ENCODE measurements around the gene POU3F3. TPM values are rescaled to one million over a fixed set of nuclear protein-coding genes. Genes with fewer than 3 reads are reported as not detected.

Gene POU3F3
- total and polyA plus RNA-seq, 2 of the 8 experiments (the other 6 are each of a cell fraction or from before 2014, with no cell fraction given): 0.09 TPM; not detected in 1

DNA sequence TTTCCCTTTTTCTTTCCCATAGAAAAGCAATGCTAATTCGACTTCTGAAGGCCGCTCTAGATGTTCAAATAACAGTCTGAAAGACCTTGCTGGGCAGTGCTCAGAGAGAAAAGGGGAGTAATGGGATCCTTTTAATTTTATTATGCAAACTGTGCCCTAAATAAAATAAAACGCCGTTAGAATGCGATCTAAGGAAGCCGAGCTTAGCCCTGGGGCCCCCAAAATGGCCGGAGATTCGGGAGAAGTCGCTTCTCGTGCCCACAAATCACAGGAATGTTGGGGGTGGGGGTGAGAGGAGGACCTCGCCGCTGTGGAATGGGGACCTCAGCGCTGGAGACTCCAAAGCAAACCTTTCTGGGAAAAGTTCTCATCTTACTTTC is 8.4 kb upstream of the POU3F3 start:
- no peak overlapping the region for H3K56ac ChIP-seq (replicated peaks; ENCODE audit: insufficient read length, low read depth, low read length)
- DNase-seq (ENCODE audit: low read depth in 1 of 2, low spot score in 2 of 2): no peak
- H2BK12ac ChIP-seq (ENCODE audit: low read depth, low read length): peak overlapping the region; percentile 19; the same call in 1 of the 2 replicates
- no peaks in the 10 kb centered on the region for H3K9me3 ChIP-seq (ENCODE audit: insufficient read depth in 2 of 2, low read depth in 1 of 2, low read length in 1 of 2)
- peaks cover 0 to 4% of the 10 kb centered on the region in 2 experiments for H4K20me1 ChIP-seq (replicated peaks in 1 of 2; ENCODE audit: control insufficient read depth in 1 of 2, insufficient read depth in 2 of 2, low read length in 2 of 2)
- H2AFZ ChIP-seq (ENCODE audit: low read length): no peak overlapping the region
- no peak for TF ChIP-seq TAF1 (IDR thresholded peaks at IDR 0.05; ENCODE audit: low read depth, low read length)
- TF ChIP-seq NRF1 (IDR thresholded peaks at IDR 0.05; ENCODE audit: low read depth, low read length): no peak
- TF ChIP-seq KDM1A (IDR thresholded peaks at IDR 0.05; ENCODE audit: borderline replicate concordance, low read length): 0 out of 2 replicates have a peak, but pooled peaks have one; percentile 39
- no peak for TF ChIP-seq BCL11A (IDR thresholded peaks at IDR 0.05; ENCODE audit: low read depth in 2 of 2, low read length in 2 of 2)
- TF ChIP-seq YY1 (IDR thresholded peaks at IDR 0.05; ENCODE audit: low read depth, low read length): no peak; the same call in 1 of the 2 replicates
- TF ChIP-seq NANOG (IDR thresholded peaks at IDR 0.05; ENCODE audit: insufficient read depth, low read depth, low read length, poor library complexity, severe bottlenecking): no peak
- TF ChIP-seq GABPA (IDR thresholded peaks at IDR 0.05; ENCODE audit: borderline replicate concordance, insufficient read depth, low read length): no peak
- 0 out of 2 replicates have a peak, but pooled peaks have one; percentile 15 for TF ChIP-seq PHF8 (conservative IDR thresholded peaks at IDR 0.05; ENCODE audit: low read depth, low read length)
- no peak for TF ChIP-seq EP300 (IDR thresholded peaks at IDR 0.05; ENCODE audit: borderline replicate concordance in 1 of 2, low read depth in 2 of 2, low read length in 2 of 2)
- TF ChIP-seq, protein P1, sequence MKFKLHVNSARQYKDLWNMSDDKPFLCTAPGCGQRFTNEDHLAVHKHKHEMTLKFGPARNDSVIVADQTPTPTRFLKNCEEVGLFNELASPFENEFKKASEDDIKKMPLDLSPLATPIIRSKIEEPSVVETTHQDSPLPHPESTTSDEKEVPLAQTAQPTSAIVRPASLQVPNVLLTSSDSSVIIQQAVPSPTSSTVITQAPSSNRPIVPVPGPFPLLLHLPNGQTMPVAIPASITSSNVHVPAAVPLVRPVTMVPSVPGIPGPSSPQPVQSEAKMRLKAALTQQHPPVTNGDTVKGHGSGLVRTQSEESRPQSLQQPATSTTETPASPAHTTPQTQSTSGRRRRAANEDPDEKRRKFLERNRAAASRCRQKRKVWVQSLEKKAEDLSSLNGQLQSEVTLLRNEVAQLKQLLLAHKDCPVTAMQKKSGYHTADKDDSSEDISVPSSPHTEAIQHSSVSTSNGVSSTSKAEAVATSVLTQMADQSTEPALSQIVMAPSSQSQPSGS (IDR thresholded peaks at IDR 0.05; ENCODE audit: low read length): no peak
- WGBS, 2 experiments (ENCODE audit: extremely low coverage in 1 of 2, insufficient coverage in 1 of 2, insufficient read length in 1 of 2, insufficient replicate concordance in 2 of 2, low coverage in 1 of 2, low lambda C conversion rate in 2 of 2, missing lambda C conversion rate in 1 of 2): 1% methylated on average over 13 of the region's 13 CpGs; no CpG with 5 or more reads in 1 of the 2 experiments
- H4K5ac ChIP-seq (ENCODE audit: insufficient read length, low read depth, low read length): no peak overlapping the region
- no peaks in the 10 kb centered on the region for H3K79me1 ChIP-seq (ENCODE audit: low read depth, low read length)
- no peak overlapping the region for H2BK15ac ChIP-seq (ENCODE audit: low read length)
- no peak overlapping the region for H3K23ac ChIP-seq (ENCODE audit: insufficient read length)
- H2AK5ac ChIP-seq (ENCODE audit: low read depth, low read length): no peak overlapping the region
- H4K91ac ChIP-seq (replicated peaks; ENCODE audit: insufficient read length, low read length): no peak overlapping the region
- H3K36me3 ChIP-seq (ENCODE audit: control insufficient read depth in 2 of 4, insufficient read depth in 4 of 4, low read length in 3 of 4): no peaks in the 10 kb centered on the region
- H3K14ac ChIP-seq (ENCODE audit: insufficient read length): no peak overlapping the region
- peak overlapping the region; percentile 37 to 75 (median 46) for H3K4me3 ChIP-seq (ENCODE audit: extremely low read depth in 1 of 4, insufficient read depth in 2 of 4, low read depth in 3 of 4, low read length in 4 of 4)
- no peak overlapping the region for H4K8ac ChIP-seq (ENCODE audit: extremely low read depth, insufficient read depth, low read length)
- no peaks in the 10 kb centered on the region for H3K79me2 ChIP-seq (ENCODE audit: control insufficient read depth in 1 of 2, insufficient read depth in 2 of 2, low read length in 2 of 2)
- H3K27ac ChIP-seq (ENCODE audit: low read depth, low read length): no peak overlapping the region
- H2BK20ac ChIP-seq (ENCODE audit: low read length): no peak overlapping the region; the same call in 1 of the 2 replicates
- H3K18ac ChIP-seq (ENCODE audit: extremely low read depth, low read length): no peak overlapping the region
- H3K9ac ChIP-seq (replicated peaks in 1 of 4; ENCODE audit: extremely low read depth in 1 of 4, low read depth in 3 of 4, low read length in 3 of 4): peak overlapping the region in 2 of 4 experiments; percentile 38 to 46; a peak in 3 of 7 replicates
- H3K4me1 ChIP-seq (replicated peaks in 1 of 4; ENCODE audit: control insufficient read depth in 3 of 4, insufficient read depth in 4 of 4, low read length in 3 of 4): peaks cover 13 to 41% (median 23%) of the 10 kb centered on the region in 4 experiments
- ChIA-PET POLR2A (ENCODE audit: partially characterized antibody) (interaction anchor here (1.4 to 1.5 kb wide), 2 partner anchors 11 to 17 kb away, joined by 3 read pairs; no protein-coding TSS in a partner anchor), CTCF (ENCODE audit: partially characterized antibody) (interaction anchor here (1.1 to 2.1 kb wide), 4 partner anchors 13 to 101 kb away, joined by 3 to 16 read pairs (median 7); no protein-coding TSS in a partner anchor)
- H2BK120ac ChIP-seq (replicated peaks; ENCODE audit: low read depth, low read length): no peak overlapping the region
- no peak for FAIRE-seq
- H3K4ac ChIP-seq (replicated peaks; ENCODE audit: insufficient read length, low read depth, low read length): no peak overlapping the region
- H3K23me2 ChIP-seq (ENCODE audit: low read depth, low read length): peaks cover 18% of the 10 kb centered on the region
- H3K27me3 ChIP-seq (replicated peaks in 1 of 4; ENCODE audit: control insufficient read depth in 3 of 4, extremely low read depth in 1 of 4, insufficient read depth in 3 of 4, low read length in 3 of 4): peaks cover 60 to 99% (median 81%) of the 10 kb centered on the region in 4 experiments
- 0 out of 2 replicates have a peak overlapping the region, but pooled peaks have one; percentile 35 for H2BK5ac ChIP-seq (ENCODE audit: low read depth, low read length)
- peak overlapping the region; percentile 85 to 86 for H3K4me2 ChIP-seq (ENCODE audit: insufficient read depth in 1 of 2, low read depth in 2 of 2, low read length in 2 of 2)
